ENCODE data around the gene HECA.
"Not testable (repeated sequence)": the region's sequence is repeated elsewhere in the genome, so short reads cannot be mapped to it uniquely, and the experiment has no call there.

- TF ChIP-seq, protein P1, sequence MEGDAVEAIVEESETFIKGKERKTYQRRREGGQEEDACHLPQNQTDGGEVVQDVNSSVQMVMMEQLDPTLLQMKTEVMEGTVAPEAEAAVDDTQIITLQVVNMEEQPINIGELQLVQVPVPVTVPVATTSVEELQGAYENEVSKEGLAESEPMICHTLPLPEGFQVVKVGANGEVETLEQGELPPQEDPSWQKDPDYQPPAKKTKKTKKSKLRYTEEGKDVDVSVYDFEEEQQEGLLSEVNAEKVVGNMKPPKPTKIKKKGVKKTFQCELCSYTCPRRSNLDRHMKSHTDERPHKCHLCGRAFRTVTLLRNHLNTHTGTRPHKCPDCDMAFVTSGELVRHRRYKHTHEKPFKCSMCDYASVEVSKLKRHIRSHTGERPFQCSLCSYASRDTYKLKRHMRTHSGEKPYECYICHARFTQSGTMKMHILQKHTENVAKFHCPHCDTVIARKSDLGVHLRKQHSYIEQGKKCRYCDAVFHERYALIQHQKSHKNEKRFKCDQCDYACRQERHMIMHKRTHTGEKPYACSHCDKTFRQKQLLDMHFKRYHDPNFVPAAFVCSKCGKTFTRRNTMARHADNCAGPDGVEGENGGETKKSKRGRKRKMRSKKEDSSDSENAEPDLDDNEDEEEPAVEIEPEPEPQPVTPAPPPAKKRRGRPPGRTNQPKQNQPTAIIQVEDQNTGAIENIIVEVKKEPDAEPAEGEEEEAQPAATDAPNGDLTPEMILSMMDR (conservative IDR thresholded peaks at IDR 0.05), result not testable (repeated sequence)
- TF ChIP-seq EZH2 (IDR thresholded peaks at IDR 0.05; ENCODE audit: low read depth), result not testable (repeated sequence)
These were observed 93.5 kb downstream of the HECA start for GRCh38 chr6:139228387-139228786.

Data from PC-9 (cell line).